Measurements from ENCODE around the gene WDR90. TPM values are rescaled to one million over a fixed set of nuclear protein-coding genes. Genes with fewer than 3 reads are reported as not detected.

Gene WDR90
- total and polyA plus RNA-seq, 2 donors from 2014 or later, result 10.6 to 51.6 TPM

GRCh38 chr16:706189-707061, 57.3 kb downstream of the WDR90 start:
- intact Hi-C loops (cut with DNase I), result no loop called here
- DNase-seq (peak in 1 of 5 donors; percentile 36), FAIRE-seq (no peak)
- H3K27me3 ChIP-seq (ENCODE audit: control insufficient read depth, insufficient read depth, low read length), result peaks cover 26% of the 10 kb centered on the region
- TF ChIP-seq CTCF (IDR thresholded peaks at IDR 0.05; ENCODE audit: borderline replicate concordance, extremely low read depth, insufficient read depth), result no peak
- H3K4me1 ChIP-seq (ENCODE audit: control insufficient read depth in 2 of 3, insufficient read depth in 2 of 3, low read depth in 1 of 3, low read length in 3 of 3), result no peaks in the 10 kb centered on the region
- no peak overlapping the region for H3K9ac ChIP-seq (ENCODE audit: low read length in 3 of 3)
- H3K9me3 ChIP-seq (ENCODE audit: control insufficient read depth in 2 of 3, insufficient read depth in 1 of 3, low read length in 3 of 3), result no peaks in the 10 kb centered on the region
- H3K4me3 ChIP-seq (ENCODE audit: low read length in 3 of 3), result no peak overlapping the region
- H3K36me3 ChIP-seq (ENCODE audit: control insufficient read depth in 2 of 3, insufficient read depth in 3 of 3, low read length in 3 of 3), result no peaks in the 10 kb centered on the region
- H3K27ac ChIP-seq (ENCODE audit: low read depth in 2 of 2, low read length in 2 of 2), result no peak overlapping the region

GRCh38 chr16:707062-707538, 57.9 kb downstream of the WDR90 start:
- TF ChIP-seq CTCF (IDR thresholded peaks at IDR 0.05; ENCODE audit: borderline replicate concordance, extremely low read depth, insufficient read depth), result no peak
- Histone ChIP-seq H3K9me3 (ENCODE audit: control insufficient read depth in 2 of 3, insufficient read depth in 1 of 3, low read length in 3 of 3) (no peaks in the 10 kb centered on the region), H3K36me3 (ENCODE audit: control insufficient read depth in 2 of 3, insufficient read depth in 3 of 3, low read length in 3 of 3) (no peaks in the 10 kb centered on the region), H3K27ac (ENCODE audit: low read depth in 2 of 2, low read length in 2 of 2) (no peak overlapping the region), H3K4me1 (ENCODE audit: control insufficient read depth in 2 of 3, insufficient read depth in 2 of 3, low read depth in 1 of 3, low read length in 3 of 3) (peaks cover 0 to 2% (median 0%) of the 10 kb centered on the region in 3 donors), H3K4me3 (ENCODE audit: low read length in 3 of 3) (no peak overlapping the region), H3K27me3 (ENCODE audit: control insufficient read depth, insufficient read depth, low read length) (peaks cover 25% of the 10 kb centered on the region), H3K9ac (ENCODE audit: low read length in 3 of 3) (no peak overlapping the region)
- FAIRE-seq, result no peak
- intact Hi-C loops (cut with DNase I), result no loop called here
- DNase-seq, result no peak

GRCh38 chr16:708019-708418, 58.9 kb downstream of the WDR90 start:
- FAIRE-seq (no peak), DNase-seq (no peak)
- Histone ChIP-seq H3K36me3 (ENCODE audit: control insufficient read depth in 2 of 3, insufficient read depth in 3 of 3, low read length in 3 of 3) (no peaks in the 10 kb centered on the region), H3K4me3 (ENCODE audit: low read length in 3 of 3) (no peak overlapping the region), H3K27ac (ENCODE audit: low read depth in 2 of 2, low read length in 2 of 2) (no peak overlapping the region), H3K9me3 (ENCODE audit: control insufficient read depth in 2 of 3, insufficient read depth in 1 of 3, low read length in 3 of 3) (no peaks in the 10 kb centered on the region), H3K27me3 (ENCODE audit: control insufficient read depth, insufficient read depth, low read length) (peaks cover 16% of the 10 kb centered on the region), H3K9ac (ENCODE audit: low read length in 3 of 3) (no peak overlapping the region), H3K4me1 (ENCODE audit: control insufficient read depth in 2 of 3, insufficient read depth in 2 of 3, low read depth in 1 of 3, low read length in 3 of 3) (peaks cover 0 to 2% (median 0%) of the 10 kb centered on the region in 3 donors)
- intact Hi-C loops (cut with DNase I), result no loop called here
- TF ChIP-seq CTCF (IDR thresholded peaks at IDR 0.05; ENCODE audit: borderline replicate concordance, extremely low read depth, insufficient read depth), result no peak

All from kidney (tissue), 14 donors.